K562 (cell line): Measurements from ENCODE around the gene DYSF. TPM values are rescaled to one million over a fixed set of nuclear protein-coding genes. Genes with fewer than 3 reads are reported as not detected.

Source experiments
- ATAC-seq: fragments of 200-7000 bp; cut with Tn5 transposase; 3 replicates; pipeline ENCODE4 v1.9.1; 2020; ENCODE audit warnings: moderate library complexity
- BruUV-seq: library from RNA; stranded (reverse); fragments of 400-500 nt; replicated peaks from 2 replicates; lab custom pipeline; 2021; lab: Mats Ljungman, UMichigan
- CTCF ChIA-PET: fragments of 300-600 bp; formaldehyde crosslinking; extraction: SDS; loops from one replicate; lab custom pipeline; 2021; ENCODE audit warnings: low intra/inter-chr PET ratio; lab: Yijun Ruan, JAX
- POLR2A ChIA-PET: fragments of 300-600, 350-650 bp; sonication (Branson Sonifier 250); formaldehyde crosslinking; extraction: SDS; loops from one replicate; lab custom pipeline; 2021; ENCODE audit warnings: antibody characterized with exemption, inconsistent platforms; lab: Yijun Ruan, JAX
- DNase-seq, 4 experiments: peaks; one replicate each; pipeline versions ENCODE4 v3.0.0 to v3.0.0-alpha.2; 2011 to 2018; ENCODE audit warnings: low spot score in 3 of 4, mixed read lengths in 3 of 4; ENCODE audit errors: extremely low read depth in 1 of 4
- FAIRE-seq: peaks from 2 replicates; lab custom pipeline; 2011; peaks lifted over from hg19 to GRCh38; lab: Jason Lieb, UNC
- H2AFZ ChIP-seq: 2 replicates; pipeline ENCODE4 v1.6.0; 2011; ENCODE audit warnings: low read depth, low read length, control low read depth, inconsistent platforms
- H3K27ac ChIP-seq: fragments of 200-600 bp; 3 replicates; pipeline ENCODE4 v1.8.0; 2011; ENCODE audit warnings: low read depth, mild to moderate bottlenecking, control low read depth, inconsistent platforms, low read length, moderate library complexity, mixed read lengths; ENCODE audit errors: extremely low read depth
- H3K27me3 ChIP-seq, 2 experiments: fragments of 300-600 bp in 1 of 2; 2 replicates in 1 of 2; 3 replicates in 1 of 2; pipeline versions ENCODE4 v1.6.0 to v1.8.0; 2011; ENCODE audit warnings: inconsistent platforms in 2 of 2, low read length in 2 of 2, mild to moderate bottlenecking in 1 of 2, mixed read lengths in 1 of 2, moderate library complexity in 1 of 2; ENCODE audit not compliant: control insufficient read depth in 2 of 2, insufficient read depth in 2 of 2
- H3K36me3 ChIP-seq: fragments of 300-600 bp; 3 replicates; pipeline ENCODE4 v1.8.0; 2011; ENCODE audit warnings: mild to moderate bottlenecking, low read length, inconsistent platforms; ENCODE audit not compliant: control insufficient read depth, insufficient read depth
- H3K4me1 ChIP-seq, 2 experiments: fragments of 200-600 bp in 1 of 2; replicated peaks in 1 of 2; 2 replicates in 1 of 2; 3 replicates in 1 of 2; pipeline versions ENCODE4 v1.5.1 to v1.8.0; 2011; ENCODE audit warnings: inconsistent platforms in 2 of 2, low read length in 2 of 2, mild to moderate bottlenecking in 1 of 2, mixed read lengths in 1 of 2, moderate library complexity in 1 of 2; ENCODE audit not compliant: control insufficient read depth in 2 of 2, insufficient read depth in 2 of 2
- H3K4me2 ChIP-seq: 2 replicates; pipeline ENCODE4 v1.6.1; 2011; ENCODE audit warnings: low read length, control low read depth, inconsistent platforms, mixed read lengths; ENCODE audit not compliant: insufficient read depth
- H3K4me3 ChIP-seq: fragments of 200-600 bp; sonication (generic), shearing (Covaris generic); 2 replicates; pipeline ENCODE4 v1.5.1; 2016; ENCODE audit warnings: control low read depth, inconsistent platforms
- H3K79me2 ChIP-seq: fragments of 200-600 bp; 3 replicates; pipeline ENCODE4 v1.8.0; 2011; ENCODE audit warnings: low read length, inconsistent platforms; ENCODE audit not compliant: control insufficient read depth, insufficient read depth
- H3K9ac ChIP-seq, 2 experiments: 2 replicates each; pipeline versions ENCODE4 v1.6.0 to v1.6.1; 2011; ENCODE audit warnings: low read depth in 2 of 2, low read length in 2 of 2, control low read depth in 1 of 2, inconsistent platforms in 1 of 2, mild to moderate bottlenecking in 1 of 2, mixed read lengths in 1 of 2; ENCODE audit not compliant: insufficient read depth in 1 of 2
- H3K9me1 ChIP-seq: one replicate; pipeline ENCODE4 v1.6.0; 2011; ENCODE audit warnings: inconsistent platforms, mild to moderate bottlenecking, low read length, moderate library complexity; ENCODE audit not compliant: control insufficient read depth, insufficient read depth
- H3K9me3 ChIP-seq: replicated peaks from 2 replicates; pipeline ENCODE4 v1.5.1; 2011; ENCODE audit warnings: low read depth, low read length, inconsistent platforms; ENCODE audit not compliant: control insufficient read depth, insufficient read depth
- H4K20me1 ChIP-seq: replicated peaks from 2 replicates; pipeline ENCODE4 v1.6.1; 2011; ENCODE audit warnings: low read length, inconsistent platforms, mixed read lengths; ENCODE audit not compliant: control insufficient read depth, insufficient read depth
- CHCHD3 ChIP-seq: fragments of 250-450 bp; sonication (Bioruptor Pico); IDR thresholded peaks from 2 replicates; pipeline ENCODE4 v2.1.2; 2022; ENCODE audit warnings: mild to moderate bottlenecking
- CHD1 ChIP-seq: fragments of 200-600 bp; sonication (generic); IDR thresholded peaks from one replicate; pipeline ENCODE4 v1.6.1; 2012; ENCODE audit warnings: mild to moderate bottlenecking, moderate library complexity, low read length, inconsistent platforms
- CSDE1 ChIP-seq, 2 experiments: fragments of 450-650 bp; IDR thresholded peaks; 2 replicates each; pipeline ENCODE4 v1.6.1; 2016; ENCODE audit warnings: mild to moderate bottlenecking in 1 of 2
- EGR1 ChIP-seq: fragments of 450-650 bp; conservative IDR thresholded peaks from 2 replicates; pipeline ENCODE4 v1.6.1; 2017; ENCODE audit warnings: mild to moderate bottlenecking
- ETV6 ChIP-seq, 3 experiments: fragments of 150-350 bp in 1 of 3; sonication (generic) in 1 of 3; formaldehyde crosslinking in 1 of 3; IDR thresholded peaks; 2 replicates each; pipeline versions ENCODE4 v1.6.1 to v1.8.0; 2014 to 2022; ENCODE audit warnings: borderline replicate concordance in 2 of 3, low read depth in 2 of 3, antibody characterized with exemption in 1 of 3, low read length in 1 of 3, mild to moderate bottlenecking in 1 of 3, missing genetic modification reagents in 1 of 3
- EZH2 ChIP-seq: IDR thresholded peaks from 2 replicates; pipeline ENCODE4 v1.6.1; 2012; ENCODE audit warnings: low read depth, mild to moderate bottlenecking, inconsistent platforms, low read length, borderline replicate concordance
- GTF2A2 ChIP-seq: IDR thresholded peaks from 2 replicates; pipeline ENCODE4 v1.6.1; 2016; ENCODE audit warnings: mild to moderate bottlenecking, missing genetic modification characterization, missing compliant biosample characterization
- SUPT5H ChIP-seq: fragments of 450-650 bp; IDR thresholded peaks from 2 replicates; pipeline ENCODE4 v1.6.1; 2016
- ZNF586 ChIP-seq: fragments of 450-650 bp; formaldehyde crosslinking; conservative IDR thresholded peaks from 2 replicates; pipeline ENCODE4 v1.4.0; 2020; ENCODE audit warnings: mild to moderate bottlenecking, moderate library complexity
- ZNF780A ChIP-seq: fragments of 250-450 bp; sonication (Bioruptor Pico); IDR thresholded peaks from 2 replicates; pipeline ENCODE4 v1.5.0; 2021; ENCODE audit warnings: mild to moderate bottlenecking
- ZNF830 ChIP-seq: fragments of 250-450 bp; sonication (Bioruptor Pico); IDR thresholded peaks from 2 replicates; pipeline ENCODE4 v1.5.0; 2021; ENCODE audit warnings: mild to moderate bottlenecking
- WGBS: fragments of 100-300 bp; shearing (Covaris generic); methylation state at CpG from one replicate; pipeline ENCODE4 v1.1.6; 2016; ENCODE audit warnings: low coverage, mixed read lengths; ENCODE audit not compliant: insufficient coverage; ENCODE audit errors: missing lambda C conversion rate; 5-methylcytosine and 5-hydroxymethylcytosine counted together
- in situ Hi-C: fragments of 300-500 bp; cut with MboI; formaldehyde crosslinking; loops from 4 replicates; pipeline ENCODE4 v1.15.0; 2018; ENCODE audit warnings: inconsistent platforms, mixed read lengths
- intact Hi-C: fragments of 100-400 bp; cut with micrococcal nuclease; formaldehyde crosslinking; loops from 2 replicates; pipeline ENCODE4 v1.14.2; 2022
- polyA plus RNA-seq, 8 experiments: library from polyadenylated mRNA; depleted of rRNA in 4 of 8; stranded (reverse) in 5 of 8; unstranded in 3 of 8; fragments of >200 nt; fragmentation: Nextera tagmentation in 2 of 8; fragmentation: Illumina TruSeq in 1 of 8; extraction: Ambion mirVana in 2 of 8; extraction: Trizol in 1 of 8; gene quantifications; 2 replicates each; pipeline versions ENCODE4 v1.2.1 to v1.2.3, GENCODE V29; 2011 to 2014; ENCODE audit warnings: inconsistent platforms in 1 of 8, missing spikeins in 1 of 8
- total RNA-seq, 7 experiments: library from RNA; depleted of rRNA in 6 of 7; stranded (reverse); fragments of >200 nt in 6 of 7; fragmentation: Illumina TruSeq in 2 of 7; extraction: Trizol in 2 of 7; gene quantifications; 2 replicates each; pipeline versions ENCODE4 v1.2.1 to v1.2.3, GENCODE V29; 2011 to 2021; ENCODE audit warnings: low replicate concordance in 1 of 7
- TF ChIP-seq, protein P1 (sequence below): sonication (generic); formaldehyde crosslinking; IDR thresholded peaks from 2 replicates; pipeline ENCODE4 v1.8.0; 2022; ENCODE audit warnings: mild to moderate bottlenecking, missing genetic modification reagents
- TF ChIP-seq, protein P2 (sequence below), 2 experiments: IDR thresholded peaks; 2 replicates each; pipeline ENCODE4 v1.6.1; 2012; ENCODE audit warnings: improper control_type of control experiment in 2 of 2, low read depth in 2 of 2, low read length in 2 of 2, borderline replicate concordance in 1 of 2
- TF ChIP-seq, protein P3 (sequence below): sonication (generic); formaldehyde crosslinking; IDR thresholded peaks from 2 replicates; pipeline ENCODE4 v1.8.0; 2022; ENCODE audit warnings: missing genetic modification reagents, mild to moderate bottlenecking, borderline replicate concordance

Gene DYSF
- total and polyA plus RNA-seq, 9 of the 15 experiments (the other 6 are each of a cell fraction or from before 2014, with no cell fraction given), result 0.01 to 0.80 (median 0.29) TPM

DNA sequence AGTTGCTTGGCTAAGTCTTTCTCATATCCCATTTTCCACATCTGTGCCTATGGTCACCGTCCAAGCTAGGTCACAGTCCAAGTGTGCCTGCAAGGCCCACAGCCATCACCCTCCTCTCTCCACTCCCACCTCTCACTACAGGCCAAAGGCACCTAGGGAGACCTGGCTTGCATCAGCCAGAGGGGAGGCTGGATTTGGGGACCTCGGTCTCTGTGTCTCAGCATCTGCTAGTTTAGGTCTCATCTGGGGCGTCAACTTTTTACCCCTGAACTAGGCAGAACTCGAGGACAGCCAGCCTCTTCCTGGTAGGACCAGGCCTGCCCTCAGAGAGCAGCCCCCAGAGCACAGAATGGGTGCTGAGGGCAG lies 217.1 kb downstream of the DYSF start (continued):
- TF ChIP-seq ZNF586 (CRISPR knock-in tag) (no peak), CHCHD3 (CRISPR knock-in tag) (no peak), GTF2A2 (tag) (no peak)
- TF ChIP-seq, protein P1, sequence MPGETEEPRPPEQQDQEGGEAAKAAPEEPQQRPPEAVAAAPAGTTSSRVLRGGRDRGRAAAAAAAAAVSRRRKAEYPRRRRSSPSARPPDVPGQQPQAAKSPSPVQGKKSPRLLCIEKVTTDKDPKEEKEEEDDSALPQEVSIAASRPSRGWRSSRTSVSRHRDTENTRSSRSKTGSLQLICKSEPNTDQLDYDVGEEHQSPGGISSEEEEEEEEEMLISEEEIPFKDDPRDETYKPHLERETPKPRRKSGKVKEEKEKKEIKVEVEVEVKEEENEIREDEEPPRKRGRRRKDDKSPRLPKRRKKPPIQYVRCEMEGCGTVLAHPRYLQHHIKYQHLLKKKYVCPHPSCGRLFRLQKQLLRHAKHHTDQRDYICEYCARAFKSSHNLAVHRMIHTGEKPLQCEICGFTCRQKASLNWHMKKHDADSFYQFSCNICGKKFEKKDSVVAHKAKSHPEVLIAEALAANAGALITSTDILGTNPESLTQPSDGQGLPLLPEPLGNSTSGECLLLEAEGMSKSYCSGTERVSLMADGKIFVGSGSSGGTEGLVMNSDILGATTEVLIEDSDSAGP (CRISPR knock-in tag), result no peak

DNA sequence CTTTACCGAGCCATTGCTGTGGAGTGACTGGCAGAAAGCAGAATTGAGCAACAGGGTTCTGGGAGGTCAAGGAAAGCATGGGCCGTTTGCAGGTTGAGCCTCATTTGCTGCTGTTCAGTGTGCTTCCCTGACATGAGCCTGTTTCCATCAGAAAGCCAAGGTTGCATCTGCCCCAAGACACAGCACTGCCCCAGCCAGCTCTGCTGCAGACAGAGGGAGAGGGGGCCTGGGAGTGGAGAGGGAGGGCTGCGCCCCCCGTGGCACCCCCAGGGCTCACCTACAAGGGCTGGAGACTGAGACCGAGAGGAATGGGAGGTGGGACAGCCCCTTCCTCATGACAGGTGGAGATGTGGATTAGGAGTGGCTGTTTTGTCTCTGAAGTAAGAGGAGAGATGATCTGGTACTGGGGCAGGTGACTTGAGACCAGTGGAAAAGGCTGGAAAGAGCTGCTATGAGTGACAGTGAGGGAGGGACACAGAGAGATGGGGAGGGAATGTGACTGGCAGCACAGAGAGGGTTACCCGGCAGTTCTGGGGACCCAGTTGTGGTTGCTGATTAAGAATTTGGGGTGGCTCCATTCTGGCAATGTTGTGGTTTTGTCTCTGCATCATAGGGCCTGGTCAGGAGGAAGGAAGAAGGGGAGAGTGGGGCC lies 218.0 kb downstream of the DYSF start:
- no TSS peak for BruUV-seq
- Histone ChIP-seq H3K4me1 (peaks cover 0 to 9% of the 10 kb centered on the region in 2 experiments; a peak in 1 of 5 replicates), H4K20me1 (no peaks in the 10 kb centered on the region), H3K27me3 (peaks cover 4 to 31% of the 10 kb centered on the region in 2 experiments; a peak in 3 of 5 replicates), H3K4me2 (no peak overlapping the region), H3K27ac (no peak overlapping the region), H3K9ac (no peak overlapping the region), H3K9me3 (no peaks in the 10 kb centered on the region), H3K9me1 (peaks cover 5% of the 10 kb centered on the region), H3K79me2 (no peaks in the 10 kb centered on the region), H2AFZ (no peak overlapping the region), H3K36me3 (no peaks in the 10 kb centered on the region), H3K4me3 (no peak overlapping the region)
- TF ChIP-seq, protein P2, sequence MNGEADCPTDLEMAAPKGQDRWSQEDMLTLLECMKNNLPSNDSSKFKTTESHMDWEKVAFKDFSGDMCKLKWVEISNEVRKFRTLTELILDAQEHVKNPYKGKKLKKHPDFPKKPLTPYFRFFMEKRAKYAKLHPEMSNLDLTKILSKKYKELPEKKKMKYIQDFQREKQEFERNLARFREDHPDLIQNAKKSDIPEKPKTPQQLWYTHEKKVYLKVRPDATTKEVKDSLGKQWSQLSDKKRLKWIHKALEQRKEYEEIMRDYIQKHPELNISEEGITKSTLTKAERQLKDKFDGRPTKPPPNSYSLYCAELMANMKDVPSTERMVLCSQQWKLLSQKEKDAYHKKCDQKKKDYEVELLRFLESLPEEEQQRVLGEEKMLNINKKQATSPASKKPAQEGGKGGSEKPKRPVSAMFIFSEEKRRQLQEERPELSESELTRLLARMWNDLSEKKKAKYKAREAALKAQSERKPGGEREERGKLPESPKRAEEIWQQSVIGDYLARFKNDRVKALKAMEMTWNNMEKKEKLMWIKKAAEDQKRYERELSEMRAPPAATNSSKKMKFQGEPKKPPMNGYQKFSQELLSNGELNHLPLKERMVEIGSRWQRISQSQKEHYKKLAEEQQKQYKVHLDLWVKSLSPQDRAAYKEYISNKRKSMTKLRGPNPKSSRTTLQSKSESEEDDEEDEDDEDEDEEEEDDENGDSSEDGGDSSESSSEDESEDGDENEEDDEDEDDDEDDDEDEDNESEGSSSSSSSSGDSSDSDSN (IDR thresholded peaks at IDR 0.05; ENCODE audit: borderline replicate concordance in 1 of 2, low read depth in 2 of 2, low read length in 2 of 2), result no peak
- TF ChIP-seq SUPT5H (no peak), ETV6 (IDR thresholded peaks at IDR 0.05; ENCODE audit: borderline replicate concordance in 1 of 2, low read depth in 2 of 2, low read length in 1 of 2) (no peak), ETV6 (CRISPR knock-in tag; IDR thresholded peaks at IDR 0.05; ENCODE audit: borderline replicate concordance) (no peak), ZNF780A (CRISPR knock-in tag) (no peak), CSDE1 (IDR thresholded peaks at IDR 0.05) (no peak), EGR1 (no peak), CHD1 (no peak), ZNF830 (CRISPR knock-in tag) (no peak), EZH2 (no peak)
- TF ChIP-seq, protein P3, sequence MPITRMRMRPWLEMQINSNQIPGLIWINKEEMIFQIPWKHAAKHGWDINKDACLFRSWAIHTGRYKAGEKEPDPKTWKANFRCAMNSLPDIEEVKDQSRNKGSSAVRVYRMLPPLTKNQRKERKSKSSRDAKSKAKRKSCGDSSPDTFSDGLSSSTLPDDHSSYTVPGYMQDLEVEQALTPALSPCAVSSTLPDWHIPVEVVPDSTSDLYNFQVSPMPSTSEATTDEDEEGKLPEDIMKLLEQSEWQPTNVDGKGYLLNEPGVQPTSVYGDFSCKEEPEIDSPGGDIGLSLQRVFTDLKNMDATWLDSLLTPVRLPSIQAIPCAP, result no peak
- ATAC-seq, result no peak
- POLR2A ChIA-PET, result interaction anchor here (0.6 kb wide), 1 partner anchor 1701 kb away, joined by 4 read pairs; no protein-coding TSS in a partner anchor
- WGBS, result 4% methylated on average over 6 of the region's 6 CpGs
- in situ Hi-C loops (no loop called here), intact Hi-C loops (no loop called here)
- no peak for DNase-seq
- CTCF ChIA-PET, result no interaction called here
- FAIRE-seq, result no peak
